ENCODE measurements around the gene COL23A1. TPM values are rescaled to one million over a fixed set of nuclear protein-coding genes. Genes with fewer than 3 reads are reported as not detected.
A peak's percentile ranks its signal among the peaks of the same experiment; 100 is the strongest.
"Not testable (repeated sequence)": the region's sequence is repeated elsewhere in the genome, so short reads cannot be mapped to it uniquely, and the experiment has no call there.

COL23A1 gene
- total and polyA plus RNA-seq, 3 experiments from 2014 or later, result 0.20 to 0.28 TPM; not detected in 1

GRCh38 chr5:178266581-178266980, 323.6 kb downstream of the COL23A1 start:
- no peaks in the 10 kb centered on the region for H3K9me3 Mint-ChIP-seq
- no peaks in the 10 kb centered on the region for H3K27me3 ChIP-seq (ENCODE audit: insufficient read depth, low read length, poor library complexity, severe bottlenecking)
- H3K4me3 ChIP-seq (ENCODE audit: low read length), result no peak overlapping the region
- H3K9me3 ChIP-seq (ENCODE audit: low read length), result no peaks in the 10 kb centered on the region
- H3K36me3 ChIP-seq (ENCODE audit: insufficient read depth, low read length), result no peaks in the 10 kb centered on the region
- H3K27ac ChIP-seq (ENCODE audit: low read depth, low read length), result no peak overlapping the region
- H3K4me3 Mint-ChIP-seq, result no peak overlapping the region
- ChIA-PET CTCF (interaction anchor here (0.7 kb wide), 1 partner anchor 14 kb away, joined by 3 read pairs; no protein-coding TSS in a partner anchor), POLR2A (no interaction called here)
- H3K36me3 Mint-ChIP-seq, result no peaks in the 10 kb centered on the region
- H3K4me1 Mint-ChIP-seq, result no peaks in the 10 kb centered on the region
- H3K4me1 ChIP-seq (ENCODE audit: insufficient read depth, low read length), result no peaks in the 10 kb centered on the region
- no peak overlapping the region for H3K27ac Mint-ChIP-seq
- H3K27me3 Mint-ChIP-seq, result peaks cover 0 to 2% of the 10 kb centered on the region in 2 donors
- no peak for DNase-seq

GRCh38 chr5:178265746-178266145, 324.4 kb downstream of the COL23A1 start:
- Mint-ChIP-seq H3K4me3 (no peak overlapping the region), H3K27ac (no peak overlapping the region), H3K27me3 (peaks cover 0 to 3% of the 10 kb centered on the region in 2 donors), H3K4me1 (no peaks in the 10 kb centered on the region), H3K36me3 (no peaks in the 10 kb centered on the region), H3K9me3 (no peaks in the 10 kb centered on the region)
- Histone ChIP-seq H3K27me3 (ENCODE audit: insufficient read depth, low read length, poor library complexity, severe bottlenecking) (no peaks in the 10 kb centered on the region), H3K4me3 (ENCODE audit: low read length) (no peak overlapping the region), H3K27ac (ENCODE audit: low read depth, low read length) (no peak overlapping the region), H3K9me3 (ENCODE audit: low read length) (no peaks in the 10 kb centered on the region), H3K36me3 (ENCODE audit: insufficient read depth, low read length) (no peaks in the 10 kb centered on the region), H3K4me1 (ENCODE audit: insufficient read depth, low read length) (no peaks in the 10 kb centered on the region)
- CTCF ChIA-PET, result interaction anchor here (0.9 kb wide), 2 partner anchors 15 to 18 kb away, joined by 3 to 4 read pairs; no protein-coding TSS in a partner anchor
- POLR2A ChIA-PET, result no interaction called here
- DNase-seq, result no peak

GRCh38 chr5:178264044-178264443, 326.1 kb downstream of the COL23A1 start:
- ChIA-PET POLR2A (no interaction called here), CTCF (interaction anchor here (1.3 kb wide), 1 partner anchor 9 kb away, joined by 3 read pairs; no protein-coding TSS in a partner anchor)
- Histone ChIP-seq H3K36me3 (ENCODE audit: insufficient read depth, low read length) (no peaks in the 10 kb centered on the region), H3K4me1 (ENCODE audit: insufficient read depth, low read length) (no peaks in the 10 kb centered on the region), H3K4me3 (ENCODE audit: low read length) (no peak overlapping the region), H3K27me3 (ENCODE audit: insufficient read depth, low read length, poor library complexity, severe bottlenecking) (no peaks in the 10 kb centered on the region), H3K9me3 (ENCODE audit: low read length) (no peaks in the 10 kb centered on the region), H3K27ac (ENCODE audit: low read depth, low read length) (no peak overlapping the region)
- H3K36me3 Mint-ChIP-seq, result no peaks in the 10 kb centered on the region
- H3K4me1 Mint-ChIP-seq, result no peaks in the 10 kb centered on the region
- no peak overlapping the region for H3K4me3 Mint-ChIP-seq
- H3K27me3 Mint-ChIP-seq, result peaks cover 0 to 4% of the 10 kb centered on the region in 2 donors
- H3K9me3 Mint-ChIP-seq, result no peaks in the 10 kb centered on the region
- H3K27ac Mint-ChIP-seq, result no peak overlapping the region
- no peak for DNase-seq

- Mint-ChIP-seq H3K9me3 (no peaks in the 10 kb centered on the region), H3K4me3 (no peak overlapping the region), H3K27me3 (peaks cover 0 to 4% of the 10 kb centered on the region in 2 donors), H3K27ac (peak overlapping the region in 1 of 8 donors; percentile 58), H3K36me3 (no peaks in the 10 kb centered on the region), H3K4me1 (no peaks in the 10 kb centered on the region)
- DNase-seq, result no peak
- POLR2A ChIA-PET, result no interaction called here
- H3K4me3 ChIP-seq (ENCODE audit: low read length), result no peak overlapping the region
- no peaks in the 10 kb centered on the region for H3K9me3 ChIP-seq (ENCODE audit: low read length)
- CTCF ChIA-PET, result no interaction called here
- H3K27me3 ChIP-seq (ENCODE audit: insufficient read depth, low read length, poor library complexity, severe bottlenecking), result no peaks in the 10 kb centered on the region
- no peaks in the 10 kb centered on the region for H3K4me1 ChIP-seq (ENCODE audit: insufficient read depth, low read length)
- no peak overlapping the region for H3K27ac ChIP-seq (ENCODE audit: low read depth, low read length)
- H3K36me3 ChIP-seq (ENCODE audit: insufficient read depth, low read length), result no peaks in the 10 kb centered on the region
These were observed 328.3 kb downstream of the COL23A1 start for GRCh38 chr5:178261666-178262600.

- Histone ChIP-seq H3K4me1 (ENCODE audit: insufficient read depth, low read length) (no peaks in the 10 kb centered on the region), H3K4me3 (ENCODE audit: low read length) (no peak overlapping the region), H3K9me3 (ENCODE audit: low read length) (no peaks in the 10 kb centered on the region), H3K36me3 (ENCODE audit: insufficient read depth, low read length) (no peaks in the 10 kb centered on the region), H3K27me3 (ENCODE audit: insufficient read depth, low read length, poor library complexity, severe bottlenecking) (no peaks in the 10 kb centered on the region), H3K27ac (ENCODE audit: low read depth, low read length) (no peak overlapping the region)
- H3K27me3 Mint-ChIP-seq, result peaks cover 0 to 4% of the 10 kb centered on the region in 2 donors
- ChIA-PET POLR2A (no interaction called here), CTCF (no interaction called here)
- H3K4me3 Mint-ChIP-seq, result no peak overlapping the region
- no peaks in the 10 kb centered on the region for H3K9me3 Mint-ChIP-seq
- H3K36me3 Mint-ChIP-seq, result no peaks in the 10 kb centered on the region
- H3K27ac Mint-ChIP-seq, result no peak overlapping the region
- H3K4me1 Mint-ChIP-seq, result no peaks in the 10 kb centered on the region
- DNase-seq, result no peak
These were observed 330.3 kb downstream of the COL23A1 start for GRCh38 chr5:178259623-178260536.

- CTCF ChIA-PET, result no interaction called here
- no peaks in the 10 kb centered on the region for H3K36me3 ChIP-seq (ENCODE audit: insufficient read depth, low read length)
- H3K4me3 Mint-ChIP-seq, result no peak overlapping the region
- H3K9me3 Mint-ChIP-seq, result no peaks in the 10 kb centered on the region
- H3K4me3 ChIP-seq (ENCODE audit: low read length), result no peak overlapping the region
- H3K4me1 ChIP-seq (ENCODE audit: insufficient read depth, low read length), result no peaks in the 10 kb centered on the region
- H3K27ac ChIP-seq (ENCODE audit: low read depth, low read length), result no peak overlapping the region
- no peak for DNase-seq
- no peaks in the 10 kb centered on the region for H3K9me3 ChIP-seq (ENCODE audit: low read length)
- H3K4me1 Mint-ChIP-seq, result peaks cover 0 to 3% (median 0%) of the 10 kb centered on the region in 3 donors
- peaks cover 0 to 4% of the 10 kb centered on the region in 2 donors for H3K27me3 Mint-ChIP-seq
- H3K27ac Mint-ChIP-seq, result no peak overlapping the region
- H3K36me3 Mint-ChIP-seq, result no peaks in the 10 kb centered on the region
- no peaks in the 10 kb centered on the region for H3K27me3 ChIP-seq (ENCODE audit: insufficient read depth, low read length, poor library complexity, severe bottlenecking)
- POLR2A ChIA-PET, result no interaction called here
These were observed 332.5 kb downstream of the COL23A1 start for GRCh38 chr5:178257650-178258049.

- no peak overlapping the region for H3K27ac ChIP-seq (ENCODE audit: low read depth, low read length)
- peaks cover 0 to 3% (median 0%) of the 10 kb centered on the region in 3 donors for H3K4me1 Mint-ChIP-seq
- H3K27me3 ChIP-seq (ENCODE audit: insufficient read depth, low read length, poor library complexity, severe bottlenecking), result no peaks in the 10 kb centered on the region
- no peaks in the 10 kb centered on the region for H3K9me3 ChIP-seq (ENCODE audit: low read length)
- ChIA-PET CTCF (no interaction called here), POLR2A (no interaction called here)
- H3K4me1 ChIP-seq (ENCODE audit: insufficient read depth, low read length), result no peaks in the 10 kb centered on the region
- no peak overlapping the region for H3K27ac Mint-ChIP-seq
- H3K36me3 ChIP-seq (ENCODE audit: insufficient read depth, low read length), result no peaks in the 10 kb centered on the region
- H3K36me3 Mint-ChIP-seq, result no peaks in the 10 kb centered on the region
- H3K4me3 Mint-ChIP-seq, result no peak overlapping the region
- peaks cover 0 to 2% of the 10 kb centered on the region in 2 donors for H3K27me3 Mint-ChIP-seq
- H3K4me3 ChIP-seq (ENCODE audit: low read length), result no peak overlapping the region
- DNase-seq, result no peak
- no peaks in the 10 kb centered on the region for H3K9me3 Mint-ChIP-seq
These were observed 333.4 kb downstream of the COL23A1 start for GRCh38 chr5:178256746-178257145.

- H3K27me3 ChIP-seq (ENCODE audit: insufficient read depth, low read length, poor library complexity, severe bottlenecking); DNase-seq; POLR2A ChIA-PET; H3K9me3 ChIP-seq (ENCODE audit: low read length); H3K4me3 ChIP-seq (ENCODE audit: low read length); H3K27ac Mint-ChIP-seq; H3K36me3 Mint-ChIP-seq; H3K36me3 ChIP-seq (ENCODE audit: insufficient read depth, low read length); H3K27me3 Mint-ChIP-seq; H3K9me3 Mint-ChIP-seq; H3K27ac ChIP-seq (ENCODE audit: low read depth, low read length); CTCF ChIA-PET: not testable (repeated sequence)
- Mint-ChIP-seq H3K4me1 (peaks cover 15 to 22% (median 18%) of the 10 kb centered on the region in 3 donors), H3K4me3 (peak overlapping the region in 1 of 7 donors; percentile 36)
- H3K4me1 ChIP-seq (ENCODE audit: insufficient read depth, low read length), result peaks cover 18% of the 10 kb centered on the region
These were observed 336.6 kb downstream of the COL23A1 start for GRCh38 chr5:178253632-178254031.
